GM23338 (cell line): ENCODE data around the gene PLA2G6. TPM values are rescaled to one million over a fixed set of nuclear protein-coding genes. Genes with fewer than 3 reads are reported as not detected.

Source experiments
- ATAC-seq: fragments of 200-7000 bp; cut with Tn5 transposase; 3 replicates; pipeline ENCODE4 v1.9.1; 2020
- DNase-seq: peaks from one replicate; pipeline ENCODE4 v3.0.0-alpha.2; 2015; ENCODE audit warnings: low spot score
- H2AFZ ChIP-seq: fragments of 200-600 bp; sonication (generic); 2 replicates; pipeline ENCODE4 v1.8.0; 2016; ENCODE audit warnings: antibody characterized with exemption, mild to moderate bottlenecking, moderate library complexity
- H3F3A ChIP-seq: fragments of 200-600 bp; sonication (generic); replicated peaks from 2 replicates; pipeline ENCODE4 v1.8.0; 2017; ENCODE audit warnings: antibody characterized with exemption, mixed run types, low read depth
- H3K27ac ChIP-seq: fragments of 200-600 bp; sonication (generic); 2 replicates; pipeline ENCODE4 v1.6.1; 2016; ENCODE audit warnings: low read depth
- H3K27me3 ChIP-seq: fragments of 200-600 bp; sonication (generic); 2 replicates; pipeline ENCODE4 v1.8.0; 2016; ENCODE audit warnings: mild to moderate bottlenecking, mixed run types, moderate library complexity; ENCODE audit not compliant: insufficient read depth
- H3K36me3 ChIP-seq: fragments of 200-600 bp; sonication (generic); 2 replicates; pipeline ENCODE4 v1.8.0; 2016; ENCODE audit warnings: mild to moderate bottlenecking; ENCODE audit not compliant: insufficient read depth
- H3K4me1 ChIP-seq: fragments of 200-600 bp; sonication (generic); 2 replicates; pipeline ENCODE4 v1.8.0; 2016; ENCODE audit warnings: mild to moderate bottlenecking, moderate library complexity; ENCODE audit not compliant: insufficient read depth
- H3K4me2 ChIP-seq: fragments of 200-600 bp; sonication (generic); 2 replicates; pipeline ENCODE4 v1.7.1; 2017; ENCODE audit warnings: mixed run types
- H3K4me3 ChIP-seq: fragments of 200-600 bp; sonication (generic); 2 replicates; pipeline ENCODE4 v1.6.1; 2016; ENCODE audit warnings: mixed run types
- H3K79me2 ChIP-seq: fragments of 200-600 bp; sonication (generic); replicated peaks from 2 replicates; pipeline ENCODE4 v1.8.0; 2017; ENCODE audit warnings: mild to moderate bottlenecking; ENCODE audit not compliant: insufficient read depth
- H3K9me2 ChIP-seq: fragments of 200-600 bp; sonication (generic); 2 replicates; pipeline ENCODE4 v1.8.0; 2017; ENCODE audit not compliant: insufficient read depth
- H4K20me1 ChIP-seq: fragments of 200-600 bp; sonication (generic); replicated peaks from 2 replicates; pipeline ENCODE4 v1.8.0; 2017; ENCODE audit warnings: mild to moderate bottlenecking; ENCODE audit not compliant: insufficient read depth
- H3K27ac Mint-ChIP-seq: 2 replicates; pipeline ENCODE4 v1.8.0; 2020; ENCODE audit warnings: inconsistent platforms, mild to moderate bottlenecking, moderate library complexity, mixed read lengths
- H3K27me3 Mint-ChIP-seq: 3 replicates; pipeline ENCODE4 v1.8.0; 2022; ENCODE audit warnings: low read depth, mild to moderate bottlenecking, moderate library complexity, mixed read lengths, inconsistent platforms; ENCODE audit not compliant: insufficient read depth, poor library complexity
- H3K36me3 Mint-ChIP-seq: 3 replicates; pipeline ENCODE4 v1.8.0; 2021; ENCODE audit warnings: low read depth, mild to moderate bottlenecking, inconsistent platforms, moderate library complexity, mixed read lengths
- H3K4me1 Mint-ChIP-seq: 3 replicates; pipeline ENCODE4 v1.8.0; 2020; ENCODE audit warnings: mild to moderate bottlenecking, inconsistent platforms, mixed read lengths
- H3K4me3 Mint-ChIP-seq: 3 replicates; pipeline ENCODE4 v1.8.0; 2021; ENCODE audit warnings: moderate library complexity, mild to moderate bottlenecking, inconsistent platforms, mixed read lengths
- H3K9me3 Mint-ChIP-seq: 3 replicates; pipeline ENCODE4 v1.8.0; 2020; ENCODE audit warnings: moderate library complexity, mild to moderate bottlenecking, inconsistent platforms, mixed read lengths
- CREB1 ChIP-seq: fragments of 250-450 bp; sonication (Bioruptor Pico); IDR thresholded peaks from 2 replicates; pipeline ENCODE4 v1.5.0; 2020; ENCODE audit warnings: low read depth, mild to moderate bottlenecking, moderate library complexity
- ETS1 ChIP-seq: IDR thresholded peaks from 2 replicates; pipeline ENCODE4 v1.6.1; 2016; ENCODE audit warnings: antibody characterized with exemption
- ZNF114 ChIP-seq: fragments of 250-450 bp; sonication (Bioruptor Pico); IDR thresholded peaks from 2 replicates; pipeline ENCODE4 v1.5.0; 2020; ENCODE audit warnings: mild to moderate bottlenecking, moderate library complexity
- ZNF462 ChIP-seq: fragments of 250-450 bp; sonication (Bioruptor Pico); IDR thresholded peaks from 2 replicates; pipeline ENCODE4 v1.5.0; 2020; ENCODE audit warnings: mild to moderate bottlenecking, moderate library complexity
- polyA plus RNA-seq: library from polyadenylated mRNA; unstranded; fragments of >200 nt; fragmentation: Nextera tagmentation; extraction: Ambion mirVana; gene quantifications from 2 replicates; pipeline ENCODE4 v1.2.1, GENCODE V29; 2016
- total RNA-seq: library from RNA; depleted of rRNA; stranded (reverse); fragments of >200 nt; shearing (Covaris generic); gene quantifications from 2 replicates; pipeline ENCODE4 v1.2.3, GENCODE V29; 2014

Gene PLA2G6
- total and polyA plus RNA-seq, 2 experiments from 2014 or later, result 4.5 to 12.6 TPM

- no peak for TF ChIP-seq ZNF462 (CRISPR knock-in tag)
- no peak for TF ChIP-seq ETS1
Observed at GRCh38 chr22:38207898-38208432, 26.3 kb upstream of the PLA2G6 start (continued).

GRCh38 chr22:38205261-38206128 lies 23.9 kb upstream of the PLA2G6 start:
- H3K4me3 ChIP-seq, result no peak overlapping the region
- ATAC-seq (no peak), DNase-seq (no peak)
- peaks cover 8% of the 10 kb centered on the region; the same call in 1 of the 2 replicates for H4K20me1 ChIP-seq
- peaks cover 4% of the 10 kb centered on the region for H3K4me1 ChIP-seq
- H3K79me2 ChIP-seq, result 0 out of 2 replicates have a peak, but pooled peaks cover 5% of the 10 kb centered on the region
- peaks cover 16% of the 10 kb centered on the region for H3K27me3 ChIP-seq
- no peaks in the 10 kb centered on the region for H3K36me3 ChIP-seq
- Mint-ChIP-seq H3K9me3 (no peaks in the 10 kb centered on the region; the same call in 2 of the 3 replicates), H3K27me3 (peaks cover 16% of the 10 kb centered on the region), H3K36me3 (no peaks in the 10 kb centered on the region; the same call in 2 of the 3 replicates), H3K27ac (no peak overlapping the region), H3K4me1 (peaks cover 13% of the 10 kb centered on the region), H3K4me3 (no peak overlapping the region)
- H2AFZ ChIP-seq, result no peak overlapping the region
- 0 out of 2 replicates have a peak, but pooled peaks cover 12% of the 10 kb centered on the region for H3F3A ChIP-seq
- H3K27ac ChIP-seq, result no peak overlapping the region
- no peak overlapping the region for H3K4me2 ChIP-seq
- H3K9me2 ChIP-seq, result no peaks in the 10 kb centered on the region
- no peak for TF ChIP-seq ZNF114 (CRISPR knock-in tag)
- no peak for TF ChIP-seq ZNF462 (CRISPR knock-in tag)
- no peak for TF ChIP-seq CREB1 (CRISPR knock-in tag)
- TF ChIP-seq ETS1, result no peak
